ENCODE results near the gene CD248.

GRCh38 chr11:66284526-66285078, 32.2 kb downstream of the CD248 start:
- TF ChIP-seq CTCF (IDR thresholded peaks at IDR 0.05) (no peak), POLR2A (IDR thresholded peaks at IDR 0.05) (no peak), POLR2AphosphoS5 (IDR thresholded peaks at IDR 0.05) (no peak)
